ENCODE results near the gene NHSL2.

Gene NHSL2

DNA sequence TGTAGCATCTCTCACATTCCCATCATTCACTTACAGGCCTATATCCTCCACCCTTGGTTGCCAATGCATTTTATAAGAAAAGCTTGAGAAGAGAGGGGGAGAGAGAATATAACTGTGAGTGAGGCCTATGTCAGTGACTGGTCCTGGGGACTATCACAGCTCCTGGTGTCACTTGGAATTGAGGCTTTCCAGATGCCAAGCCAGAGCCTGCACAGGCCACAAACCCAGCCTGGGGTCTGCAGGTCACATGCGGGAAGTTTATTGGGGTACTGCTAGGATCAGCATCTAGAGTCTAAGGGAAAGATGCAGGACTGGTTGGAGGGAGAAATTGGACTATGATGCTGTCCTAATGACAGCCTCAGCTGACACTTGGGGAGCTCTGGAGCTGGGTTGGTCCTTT lies 173.5 kb downstream of the NHSL2 start:
- no peak for TF ChIP-seq CTCF (IDR thresholded peaks at IDR 0.05; ENCODE audit: unreplicated experiment in 3 of 3)
- Mint-ChIP-seq H3K4me3 (no peak overlapping the region), H3K36me3 (ENCODE audit: low read depth) (peaks cover 5% of the 10 kb centered on the region), H3K9me3 (peaks cover 16% of the 10 kb centered on the region), H3K27ac (no peak overlapping the region), H3K27me3 (ENCODE audit: low read depth) (no peaks in the 10 kb centered on the region), H3K4me1 (peaks cover 27% of the 10 kb centered on the region)

GRCh38 chrX:72086995-72087394 lies 176.3 kb downstream of the NHSL2 start:
- no peak for TF ChIP-seq CTCF (IDR thresholded peaks at IDR 0.05; ENCODE audit: unreplicated experiment in 3 of 3)
- peaks cover 5% of the 10 kb centered on the region for H3K36me3 Mint-ChIP-seq (ENCODE audit: low read depth)
- no peaks in the 10 kb centered on the region for H3K27me3 Mint-ChIP-seq (ENCODE audit: low read depth)
- H3K4me1 Mint-ChIP-seq = peaks cover under 1% of the 10 kb centered on the region
- H3K27ac Mint-ChIP-seq = no peak overlapping the region
- peaks cover 13% of the 10 kb centered on the region for H3K9me3 Mint-ChIP-seq
- H3K4me3 Mint-ChIP-seq = no peak overlapping the region

GRCh38 chrX:72088761-72089160 lies 178.1 kb downstream of the NHSL2 start:
- no peak overlapping the region for H3K4me3 Mint-ChIP-seq
- H3K36me3 Mint-ChIP-seq (ENCODE audit: low read depth) = peaks cover 5% of the 10 kb centered on the region
- H3K9me3 Mint-ChIP-seq = peaks cover 13% of the 10 kb centered on the region
- TF ChIP-seq CTCF (IDR thresholded peaks at IDR 0.05; ENCODE audit: unreplicated experiment in 3 of 3) = no peak
- no peak overlapping the region for H3K27ac Mint-ChIP-seq
- H3K4me1 Mint-ChIP-seq = no peaks in the 10 kb centered on the region
- peaks cover 3% of the 10 kb centered on the region for H3K27me3 Mint-ChIP-seq (ENCODE audit: low read depth)

- no peak for TF ChIP-seq CTCF (IDR thresholded peaks at IDR 0.05; ENCODE audit: unreplicated experiment in 3 of 3)
- H3K9me3 Mint-ChIP-seq = peaks cover 11% of the 10 kb centered on the region
- H3K4me3 Mint-ChIP-seq = no peak overlapping the region
- H3K27ac Mint-ChIP-seq = no peak overlapping the region
- peaks cover 5% of the 10 kb centered on the region for H3K36me3 Mint-ChIP-seq (ENCODE audit: low read depth)
- H3K27me3 Mint-ChIP-seq (ENCODE audit: low read depth) = peaks cover 3% of the 10 kb centered on the region
- no peaks in the 10 kb centered on the region for H3K4me1 Mint-ChIP-seq
Observed at GRCh38 chrX:72089254-72089653, 178.6 kb downstream of the NHSL2 start.

DNA sequence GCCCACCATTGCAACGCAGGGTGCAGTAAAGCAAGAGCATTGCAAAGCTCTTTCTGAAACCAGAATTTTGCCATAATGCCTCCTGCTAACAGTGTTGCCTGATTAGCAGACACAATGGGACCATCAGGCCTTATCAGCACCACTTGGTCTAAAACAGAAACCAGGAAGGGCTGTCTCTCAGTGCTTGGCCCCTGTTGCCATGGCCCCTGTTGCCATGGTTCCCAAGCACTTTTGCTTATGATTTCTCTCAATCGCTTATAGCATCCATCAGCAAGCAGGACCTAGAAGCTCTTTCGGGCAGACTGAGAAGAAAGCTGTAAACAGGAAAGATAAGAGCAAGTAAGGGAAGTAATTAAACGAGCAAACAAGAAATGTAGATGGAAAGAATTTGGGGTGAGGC lies 184.2 kb downstream of the NHSL2 start:
- Mint-ChIP-seq H3K4me1 (peaks cover 5% of the 10 kb centered on the region), H3K36me3 (ENCODE audit: low read depth) (no peaks in the 10 kb centered on the region), H3K9me3 (peaks cover 2% of the 10 kb centered on the region), H3K27ac (no peak overlapping the region), H3K4me3 (no peak overlapping the region), H3K27me3 (ENCODE audit: low read depth) (peaks cover 3% of the 10 kb centered on the region)
- TF ChIP-seq CTCF (IDR thresholded peaks at IDR 0.05; ENCODE audit: unreplicated experiment in 3 of 3) = no peak

DNA sequence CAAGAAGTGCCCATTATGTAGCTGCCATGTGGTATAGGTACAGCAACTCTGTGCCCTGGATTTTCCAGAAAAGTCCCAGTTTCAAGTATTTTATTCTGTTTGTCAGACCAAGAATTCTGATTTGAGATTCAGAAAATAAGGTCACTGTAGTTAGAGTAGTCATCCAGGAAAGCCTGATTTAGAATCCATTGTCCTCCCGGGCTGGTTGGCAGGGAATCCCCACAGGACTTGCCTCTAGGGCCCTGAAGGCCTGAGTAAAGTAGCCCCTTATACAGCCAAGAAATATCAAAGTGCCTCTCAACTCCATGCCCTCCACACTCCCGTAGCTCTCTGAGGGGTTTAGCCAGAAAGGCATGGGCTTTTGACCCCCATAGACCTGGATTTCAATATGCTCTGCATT lies 184.7 kb downstream of the NHSL2 start:
- Mint-ChIP-seq H3K36me3 (ENCODE audit: low read depth) (no peaks in the 10 kb centered on the region), H3K4me3 (no peak overlapping the region), H3K27me3 (ENCODE audit: low read depth) (peaks cover 3% of the 10 kb centered on the region), H3K27ac (no peak overlapping the region), H3K4me1 (peaks cover 5% of the 10 kb centered on the region), H3K9me3 (peaks cover 2% of the 10 kb centered on the region)
- TF ChIP-seq CTCF (IDR thresholded peaks at IDR 0.05; ENCODE audit: unreplicated experiment in 3 of 3) = no peak

All from nephron (organoid).